HEK293 (cell line): Measurements from ENCODE around the gene RXFP1.

ENCODE experiments used
- CTCF ChIA-PET: fragments of 350-600 bp; formaldehyde crosslinking; extraction: SDS; loops from one replicate; lab custom pipeline; 2021; ENCODE audit warnings: antibody characterized with exemption; lab: Yijun Ruan, JAX
- POLR2A ChIA-PET: fragments of 300-600 bp; formaldehyde crosslinking; extraction: SDS; loops from one replicate; lab custom pipeline; 2020; ENCODE audit warnings: antibody characterized with exemption, inconsistent platforms; lab: Yijun Ruan, JAX
- H3K27ac ChIP-seq: fragments of 200-500 bp; sonication (Bioruptor generic); 2 replicates; pipeline ENCODE4 v1.5.1; 2014; ENCODE audit warnings: low read depth, low read length, control low read depth, inconsistent platforms; ENCODE audit errors: extremely low read depth
- H3K36me3 ChIP-seq, 2 experiments: fragments of 200-500 bp in 1 of 2; sonication (Bioruptor generic) in 1 of 2; 1 replicate in 1 of 2; 2 replicates in 1 of 2; pipeline ENCODE4 v1.5.1; 2014 to 2017; ENCODE audit warnings: inconsistent platforms in 2 of 2, low read length in 2 of 2; ENCODE audit not compliant: control insufficient read depth in 2 of 2, insufficient read depth in 1 of 2
- H3K4me1 ChIP-seq: fragments of 200-500 bp; sonication (Bioruptor generic); 2 replicates; pipeline ENCODE4 v1.5.1; 2014; ENCODE audit warnings: mild to moderate bottlenecking, low read length, inconsistent platforms; ENCODE audit not compliant: control insufficient read depth, insufficient read depth
- H3K4me3 ChIP-seq: 2 replicates; pipeline ENCODE4 v1.5.1; 2011; ENCODE audit warnings: low read depth, mild to moderate bottlenecking, control low read depth, low read length, moderate library complexity
- H3K9me3 ChIP-seq: fragments of 200-500 bp; sonication (Bioruptor generic); 2 replicates; pipeline ENCODE4 v1.5.1; 2014; ENCODE audit warnings: low read depth, low read length, inconsistent platforms; ENCODE audit not compliant: control insufficient read depth, insufficient read depth
- AEBP2 ChIP-seq: fragments of 450-650 bp; formaldehyde crosslinking; IDR thresholded peaks from 2 replicates; pipeline ENCODE4 v1.5.1; 2016; ENCODE audit warnings: missing biosample characterization, missing genetic modification characterization, borderline replicate concordance
- PRDM10 ChIP-seq: fragments of 450-650 bp; formaldehyde crosslinking; IDR thresholded peaks from 2 replicates; pipeline ENCODE4 v1.5.1; 2016; ENCODE audit warnings: missing biosample characterization, missing genetic modification characterization
- RBAK ChIP-seq: fragments of 450-650 bp; formaldehyde crosslinking; IDR thresholded peaks from 2 replicates; pipeline ENCODE4 v1.5.1; 2016; ENCODE audit warnings: missing biosample characterization, missing genetic modification characterization
- REST ChIP-seq: fragments of 450-650 bp; formaldehyde crosslinking; IDR thresholded peaks from 2 replicates; pipeline ENCODE4 v1.5.1; 2016; ENCODE audit warnings: missing biosample characterization, missing genetic modification characterization
- ZEB2 ChIP-seq: fragments of 450-650 bp; formaldehyde crosslinking; IDR thresholded peaks from 2 replicates; pipeline ENCODE4 v1.5.1; 2016; ENCODE audit warnings: missing biosample characterization, missing genetic modification characterization
- ZNF132 ChIP-seq: fragments of 450-650 bp; formaldehyde crosslinking; IDR thresholded peaks from 2 replicates; pipeline ENCODE4 v1.5.1; 2017; ENCODE audit warnings: missing biosample characterization, missing genetic modification characterization, borderline replicate concordance
- ZNF561 ChIP-seq: fragments of 450-650 bp; IDR thresholded peaks from 2 replicates; pipeline ENCODE4 v1.5.1; 2018; ENCODE audit warnings: missing biosample characterization, missing genetic modification characterization, borderline replicate concordance
- ZNF658 ChIP-seq: fragments of 450-650 bp; formaldehyde crosslinking; IDR thresholded peaks from 2 replicates; pipeline ENCODE4; 2016; ENCODE audit warnings: missing biosample characterization, missing genetic modification characterization
- ZNF704 ChIP-seq: fragments of 450-650 bp; formaldehyde crosslinking; IDR thresholded peaks from 2 replicates; pipeline ENCODE4 v1.5.1; 2016; ENCODE audit warnings: missing biosample characterization, missing genetic modification characterization
- ZNF785 ChIP-seq: fragments of 450-650 bp; formaldehyde crosslinking; IDR thresholded peaks from 2 replicates; pipeline ENCODE4 v1.5.1; 2016; ENCODE audit warnings: missing biosample characterization, missing genetic modification characterization
- ZXDB ChIP-seq: fragments of 450-650 bp; formaldehyde crosslinking; IDR thresholded peaks from 2 replicates; pipeline ENCODE4 v1.5.1; 2016; ENCODE audit warnings: missing biosample characterization, missing genetic modification characterization

Gene RXFP1

GRCh38 chr4:158667651-158668198, 146.0 kb downstream of the RXFP1 start (continued):
- no peak for TF ChIP-seq AEBP2 (tag by site-specific recombination)
- no peak for TF ChIP-seq RBAK (tag by site-specific recombination)
- no peak for TF ChIP-seq ZNF658 (tag by site-specific recombination)
- no peak for TF ChIP-seq ZXDB (tag by site-specific recombination)
- no peak for TF ChIP-seq ZNF704 (tag by site-specific recombination)
- no peak for TF ChIP-seq ZEB2
- no peak for TF ChIP-seq ZNF561 (tag by site-specific recombination)
- no peak for TF ChIP-seq ZNF785 (tag by site-specific recombination)
- TF ChIP-seq PRDM10 (tag by site-specific recombination) = no peak
- TF ChIP-seq, all 188 proteins: peak for 0

GRCh38 chr4:158669310-158669709, 147.6 kb downstream of the RXFP1 start:
- H3K36me3 ChIP-seq = peaks cover 0 to 4% of the 10 kb centered on the region in 2 experiments; a peak in 1 of 3 replicates
- TF ChIP-seq REST (tag by site-specific recombination) (peak; percentile 54; the same call in 1 of the 2 replicates), ZNF132 (tag by site-specific recombination) (no peak)
- TF ChIP-seq, all 188 proteins: peak for 1
- POLR2A ChIA-PET = interaction anchor here (0.6 kb wide), 1 partner anchor 10 kb away, joined by 3 read pairs; no protein-coding TSS in a partner anchor
- CTCF ChIA-PET = interaction anchor here (0.7 to 1.1 kb wide), 3 partner anchors 9 to 1349 kb away, joined by 3 to 4 read pairs (median 3); no protein-coding TSS in a partner anchor
- Histone ChIP-seq H3K9me3 (no peaks in the 10 kb centered on the region), H3K4me1 (0 out of 2 replicates have a peak, but pooled peaks cover 4% of the 10 kb centered on the region), H3K4me3 (no peak overlapping the region), H3K27ac (no peak overlapping the region)
